GM23338 (cell line): ENCODE results near the gene GLUL. TPM values are rescaled to one million over a fixed set of nuclear protein-coding genes. Genes with fewer than 3 reads are reported as not detected.

Experiments used
- ATAC-seq: fragments of 200-7000 bp; cut with Tn5 transposase; 3 replicates; pipeline ENCODE4 v1.9.1; 2020
- DNase-seq: peaks from one replicate; pipeline ENCODE4 v3.0.0-alpha.2; 2015; ENCODE audit warnings: low spot score
- H2AFZ ChIP-seq: fragments of 200-600 bp; sonication (generic); 2 replicates; pipeline ENCODE4 v1.8.0; 2016; ENCODE audit warnings: antibody characterized with exemption, mild to moderate bottlenecking, moderate library complexity
- H3F3A ChIP-seq: fragments of 200-600 bp; sonication (generic); replicated peaks from 2 replicates; pipeline ENCODE4 v1.8.0; 2017; ENCODE audit warnings: antibody characterized with exemption, mixed run types, low read depth
- H3K27ac ChIP-seq: fragments of 200-600 bp; sonication (generic); 2 replicates; pipeline ENCODE4 v1.6.1; 2016; ENCODE audit warnings: low read depth
- H3K27me3 ChIP-seq: fragments of 200-600 bp; sonication (generic); 2 replicates; pipeline ENCODE4 v1.8.0; 2016; ENCODE audit warnings: mild to moderate bottlenecking, mixed run types, moderate library complexity; ENCODE audit not compliant: insufficient read depth
- H3K36me3 ChIP-seq: fragments of 200-600 bp; sonication (generic); 2 replicates; pipeline ENCODE4 v1.8.0; 2016; ENCODE audit warnings: mild to moderate bottlenecking; ENCODE audit not compliant: insufficient read depth
- H3K4me1 ChIP-seq: fragments of 200-600 bp; sonication (generic); 2 replicates; pipeline ENCODE4 v1.8.0; 2016; ENCODE audit warnings: mild to moderate bottlenecking, moderate library complexity; ENCODE audit not compliant: insufficient read depth
- H3K4me2 ChIP-seq: fragments of 200-600 bp; sonication (generic); 2 replicates; pipeline ENCODE4 v1.7.1; 2017; ENCODE audit warnings: mixed run types
- H3K4me3 ChIP-seq: fragments of 200-600 bp; sonication (generic); 2 replicates; pipeline ENCODE4 v1.6.1; 2016; ENCODE audit warnings: mixed run types
- H3K79me2 ChIP-seq: fragments of 200-600 bp; sonication (generic); replicated peaks from 2 replicates; pipeline ENCODE4 v1.8.0; 2017; ENCODE audit warnings: mild to moderate bottlenecking; ENCODE audit not compliant: insufficient read depth
- H3K9me2 ChIP-seq: fragments of 200-600 bp; sonication (generic); 2 replicates; pipeline ENCODE4 v1.8.0; 2017; ENCODE audit not compliant: insufficient read depth
- H4K20me1 ChIP-seq: fragments of 200-600 bp; sonication (generic); replicated peaks from 2 replicates; pipeline ENCODE4 v1.8.0; 2017; ENCODE audit warnings: mild to moderate bottlenecking; ENCODE audit not compliant: insufficient read depth
- H3K27ac Mint-ChIP-seq: 2 replicates; pipeline ENCODE4 v1.8.0; 2020; ENCODE audit warnings: inconsistent platforms, mild to moderate bottlenecking, moderate library complexity, mixed read lengths
- H3K27me3 Mint-ChIP-seq: 3 replicates; pipeline ENCODE4 v1.8.0; 2022; ENCODE audit warnings: low read depth, mild to moderate bottlenecking, moderate library complexity, mixed read lengths, inconsistent platforms; ENCODE audit not compliant: insufficient read depth, poor library complexity
- H3K36me3 Mint-ChIP-seq: 3 replicates; pipeline ENCODE4 v1.8.0; 2021; ENCODE audit warnings: low read depth, mild to moderate bottlenecking, inconsistent platforms, moderate library complexity, mixed read lengths
- H3K4me1 Mint-ChIP-seq: 3 replicates; pipeline ENCODE4 v1.8.0; 2020; ENCODE audit warnings: mild to moderate bottlenecking, inconsistent platforms, mixed read lengths
- H3K4me3 Mint-ChIP-seq: 3 replicates; pipeline ENCODE4 v1.8.0; 2021; ENCODE audit warnings: moderate library complexity, mild to moderate bottlenecking, inconsistent platforms, mixed read lengths
- H3K9me3 Mint-ChIP-seq: 3 replicates; pipeline ENCODE4 v1.8.0; 2020; ENCODE audit warnings: moderate library complexity, mild to moderate bottlenecking, inconsistent platforms, mixed read lengths
- CREB1 ChIP-seq: fragments of 250-450 bp; sonication (Bioruptor Pico); IDR thresholded peaks from 2 replicates; pipeline ENCODE4 v1.5.0; 2020; ENCODE audit warnings: low read depth, mild to moderate bottlenecking, moderate library complexity
- ETS1 ChIP-seq: IDR thresholded peaks from 2 replicates; pipeline ENCODE4 v1.6.1; 2016; ENCODE audit warnings: antibody characterized with exemption
- EZH2 ChIP-seq: fragments of 200-600 bp; sonication (generic); IDR thresholded peaks from one replicate; pipeline ENCODE4 v1.8.0; 2017; ENCODE audit warnings: antibody characterized with exemption, mild to moderate bottlenecking, low read depth; ENCODE audit not compliant: unreplicated experiment
- EZH2phosphoT487 ChIP-seq: fragments of 200-600 bp; sonication (generic); IDR thresholded peaks from one replicate; pipeline ENCODE4 v1.8.1; 2018; ENCODE audit warnings: antibody characterized with exemption; ENCODE audit not compliant: unreplicated experiment
- JUNB ChIP-seq: IDR thresholded peaks from one replicate; pipeline ENCODE4 v1.6.1; 2016; ENCODE audit warnings: antibody characterized with exemption; ENCODE audit not compliant: unreplicated experiment
- NANOG ChIP-seq: IDR thresholded peaks from 2 replicates; pipeline ENCODE4 v1.6.1; 2016; ENCODE audit warnings: antibody characterized with exemption, borderline replicate concordance
- POLR2AphosphoS5 ChIP-seq: IDR thresholded peaks from 2 replicates; pipeline ENCODE4 v1.6.1; 2016; ENCODE audit warnings: antibody characterized with exemption, low read depth
- STAT1 ChIP-seq: IDR thresholded peaks from one replicate; pipeline ENCODE4 v1.6.1; 2016; ENCODE audit warnings: antibody characterized with exemption; ENCODE audit not compliant: unreplicated experiment
- ZNF114 ChIP-seq: fragments of 250-450 bp; sonication (Bioruptor Pico); IDR thresholded peaks from 2 replicates; pipeline ENCODE4 v1.5.0; 2020; ENCODE audit warnings: mild to moderate bottlenecking, moderate library complexity
- polyA plus RNA-seq: library from polyadenylated mRNA; unstranded; fragments of >200 nt; fragmentation: Nextera tagmentation; extraction: Ambion mirVana; gene quantifications from 2 replicates; pipeline ENCODE4 v1.2.1, GENCODE V29; 2016
- total RNA-seq: library from RNA; depleted of rRNA; stranded (reverse); fragments of >200 nt; shearing (Covaris generic); gene quantifications from 2 replicates; pipeline ENCODE4 v1.2.3, GENCODE V29; 2014
- TF ChIP-seq, protein P1 (sequence below): fragments of 250-450 bp; sonication (Bioruptor Pico); IDR thresholded peaks from 2 replicates; pipeline ENCODE4 v1.5.0; 2020; ENCODE audit warnings: mild to moderate bottlenecking, moderate library complexity
- TF ChIP-seq, protein P2 (sequence below), 2 experiments: fragments of 200-600 bp in 1 of 2; sonication (generic) in 1 of 2; conservative IDR thresholded peaks; 2 replicates each; pipeline versions ENCODE4 v1.5.1 to v1.6.1; 2016 to 2017; ENCODE audit warnings: antibody characterized with exemption in 2 of 2, low read depth in 2 of 2, mild to moderate bottlenecking in 2 of 2, moderate library complexity in 1 of 2

Gene GLUL
- total and polyA plus RNA-seq, 2 experiments from 2014 or later: 254 to 356 TPM

DNA sequence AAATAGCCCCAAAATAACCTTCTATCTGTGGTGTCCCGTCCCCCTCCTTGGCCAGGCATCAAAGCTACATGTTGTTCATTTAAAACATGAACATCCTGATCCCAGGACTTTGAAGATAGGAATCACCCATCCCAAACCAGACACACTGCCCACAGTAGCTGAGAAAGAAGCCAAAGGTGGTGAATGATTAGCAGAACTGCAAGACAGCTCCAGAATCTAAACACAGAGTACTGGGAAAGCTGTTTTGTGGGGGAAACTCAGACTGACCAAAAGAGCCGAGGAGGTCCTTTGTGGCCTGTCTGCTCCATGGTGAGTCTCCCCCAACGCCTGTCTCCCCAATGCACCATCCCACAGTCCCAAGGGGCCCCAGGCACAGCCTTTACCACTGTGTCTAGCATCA lies 16.1 kb upstream of the GLUL start:
- no peaks in the 10 kb centered on the region for H3K36me3 Mint-ChIP-seq
- H3K36me3 ChIP-seq: no peaks in the 10 kb centered on the region
- H3K27ac Mint-ChIP-seq: no peak overlapping the region
- no peak for ATAC-seq
- no peak overlapping the region for H3K4me3 Mint-ChIP-seq
- no peak for DNase-seq
- H3K9me3 Mint-ChIP-seq: no peaks in the 10 kb centered on the region
- peaks cover 6% of the 10 kb centered on the region; the same call in 2 of the 3 replicates for H3K4me1 Mint-ChIP-seq
- H4K20me1 ChIP-seq: no peaks in the 10 kb centered on the region
- H3K27ac ChIP-seq: no peak overlapping the region
- no peak overlapping the region for H2AFZ ChIP-seq
- no peaks in the 10 kb centered on the region for H3K9me2 ChIP-seq
- no peaks in the 10 kb centered on the region for H3K4me1 ChIP-seq
- H3K4me3 ChIP-seq: no peak overlapping the region
- TF ChIP-seq CREB1 (CRISPR knock-in tag) (no peak), POLR2AphosphoS5 (no peak), STAT1 (no peak), NANOG (no peak), EZH2phosphoT487 (no peak)
- TF ChIP-seq, protein P1, sequence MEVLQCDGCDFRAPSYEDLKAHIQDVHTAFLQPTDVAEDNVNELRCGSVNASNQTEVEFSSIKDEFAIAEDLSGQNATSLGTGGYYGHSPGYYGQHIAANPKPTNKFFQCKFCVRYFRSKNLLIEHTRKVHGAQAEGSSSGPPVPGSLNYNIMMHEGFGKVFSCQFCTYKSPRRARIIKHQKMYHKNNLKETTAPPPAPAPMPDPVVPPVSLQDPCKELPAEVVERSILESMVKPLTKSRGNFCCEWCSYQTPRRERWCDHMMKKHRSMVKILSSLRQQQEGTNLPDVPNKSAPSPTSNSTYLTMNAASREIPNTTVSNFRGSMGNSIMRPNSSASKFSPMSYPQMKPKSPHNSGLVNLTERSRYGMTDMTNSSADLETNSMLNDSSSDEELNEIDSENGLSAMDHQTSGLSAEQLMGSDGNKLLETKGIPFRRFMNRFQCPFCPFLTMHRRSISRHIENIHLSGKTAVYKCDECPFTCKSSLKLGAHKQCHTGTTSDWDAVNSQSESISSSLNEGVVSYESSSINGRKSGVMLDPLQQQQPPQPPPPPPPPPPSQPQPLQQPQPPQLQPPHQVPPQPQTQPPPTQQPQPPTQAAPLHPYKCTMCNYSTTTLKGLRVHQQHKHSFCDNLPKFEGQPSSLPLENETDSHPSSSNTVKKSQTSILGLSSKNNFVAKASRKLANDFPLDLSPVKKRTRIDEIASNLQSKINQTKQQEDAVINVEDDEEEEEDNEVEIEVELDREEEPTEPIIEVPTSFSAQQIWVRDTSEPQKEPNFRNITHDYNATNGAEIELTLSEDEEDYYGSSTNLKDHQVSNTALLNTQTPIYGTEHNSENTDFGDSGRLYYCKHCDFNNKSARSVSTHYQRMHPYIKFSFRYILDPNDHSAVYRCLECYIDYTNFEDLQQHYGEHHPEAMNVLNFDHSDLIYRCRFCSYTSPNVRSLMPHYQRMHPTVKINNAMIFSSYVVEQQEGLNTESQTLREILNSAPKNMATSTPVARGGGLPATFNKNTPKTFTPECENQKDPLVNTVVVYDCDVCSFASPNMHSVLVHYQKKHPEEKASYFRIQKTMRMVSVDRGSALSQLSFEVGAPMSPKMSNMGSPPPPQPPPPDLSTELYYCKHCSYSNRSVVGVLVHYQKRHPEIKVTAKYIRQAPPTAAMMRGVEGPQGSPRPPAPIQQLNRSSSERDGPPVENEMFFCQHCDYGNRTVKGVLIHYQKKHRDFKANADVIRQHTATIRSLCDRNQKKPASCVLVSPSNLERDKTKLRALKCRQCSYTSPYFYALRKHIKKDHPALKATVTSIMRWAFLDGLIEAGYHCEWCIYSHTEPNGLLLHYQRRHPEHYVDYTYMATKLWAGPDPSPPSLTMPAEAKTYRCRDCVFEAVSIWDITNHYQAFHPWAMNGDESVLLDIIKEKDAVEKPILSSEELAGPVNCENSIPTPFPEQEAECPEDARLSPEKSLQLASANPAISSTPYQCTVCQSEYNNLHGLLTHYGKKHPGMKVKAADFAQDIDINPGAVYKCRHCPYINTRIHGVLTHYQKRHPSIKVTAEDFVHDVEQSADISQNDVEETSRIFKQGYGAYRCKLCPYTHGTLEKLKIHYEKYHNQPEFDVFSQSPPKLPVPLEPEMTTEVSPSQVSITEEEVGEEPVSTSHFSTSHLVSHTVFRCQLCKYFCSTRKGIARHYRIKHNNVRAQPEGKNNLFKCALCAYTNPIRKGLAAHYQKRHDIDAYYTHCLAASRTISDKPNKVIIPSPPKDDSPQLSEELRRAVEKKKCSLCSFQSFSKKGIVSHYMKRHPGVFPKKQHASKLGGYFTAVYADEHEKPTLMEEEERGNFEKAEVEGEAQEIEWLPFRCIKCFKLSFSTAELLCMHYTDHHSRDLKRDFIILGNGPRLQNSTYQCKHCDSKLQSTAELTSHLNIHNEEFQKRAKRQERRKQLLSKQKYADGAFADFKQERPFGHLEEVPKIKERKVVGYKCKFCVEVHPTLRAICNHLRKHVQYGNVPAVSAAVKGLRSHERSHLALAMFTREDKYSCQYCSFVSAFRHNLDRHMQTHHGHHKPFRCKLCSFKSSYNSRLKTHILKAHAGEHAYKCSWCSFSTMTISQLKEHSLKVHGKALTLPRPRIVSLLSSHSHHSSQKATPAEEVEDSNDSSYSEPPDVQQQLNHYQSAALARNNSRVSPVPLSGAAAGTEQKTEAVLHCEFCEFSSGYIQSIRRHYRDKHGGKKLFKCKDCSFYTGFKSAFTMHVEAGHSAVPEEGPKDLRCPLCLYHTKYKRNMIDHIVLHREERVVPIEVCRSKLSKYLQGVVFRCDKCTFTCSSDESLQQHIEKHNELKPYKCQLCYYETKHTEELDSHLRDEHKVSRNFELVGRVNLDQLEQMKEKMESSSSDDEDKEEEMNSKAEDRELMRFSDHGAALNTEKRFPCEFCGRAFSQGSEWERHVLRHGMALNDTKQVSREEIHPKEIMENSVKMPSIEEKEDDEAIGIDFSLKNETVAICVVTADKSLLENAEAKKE (CRISPR knock-in tag): no peak
- H3K4me2 ChIP-seq: no peak overlapping the region
- H3K27me3 Mint-ChIP-seq: no peaks in the 10 kb centered on the region
- no peaks in the 10 kb centered on the region for H3K27me3 ChIP-seq
- no peaks in the 10 kb centered on the region for H3K79me2 ChIP-seq
- H3F3A ChIP-seq: no peaks in the 10 kb centered on the region

DNA sequence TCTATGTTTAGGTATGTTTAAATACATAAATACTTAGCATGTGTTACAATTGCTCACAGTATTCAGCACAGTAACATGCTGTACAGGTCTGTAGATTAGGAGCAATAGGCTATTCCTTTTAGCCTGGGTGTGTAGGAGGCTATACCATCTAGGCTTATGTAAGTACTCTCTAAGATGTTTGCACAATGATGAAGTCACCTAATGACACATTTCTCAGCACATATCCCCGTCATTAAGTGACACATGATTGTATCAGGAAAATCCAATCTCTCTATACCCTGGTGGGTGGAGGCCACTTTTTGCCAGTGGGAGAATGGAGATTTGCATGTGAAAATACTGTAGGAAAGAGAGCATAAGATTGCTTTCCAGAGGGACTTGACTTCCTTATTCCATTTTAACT lies 14.4 kb upstream of the GLUL start:
- no peak overlapping the region for H3K4me3 Mint-ChIP-seq
- H3K27me3 ChIP-seq: no peaks in the 10 kb centered on the region
- no peaks in the 10 kb centered on the region for H3K36me3 Mint-ChIP-seq
- no peaks in the 10 kb centered on the region for H3K9me3 Mint-ChIP-seq
- H2AFZ ChIP-seq: no peak overlapping the region
- H4K20me1 ChIP-seq: no peaks in the 10 kb centered on the region
- no peaks in the 10 kb centered on the region for H3K79me2 ChIP-seq
- H3K27me3 Mint-ChIP-seq: no peaks in the 10 kb centered on the region
- ATAC-seq (no peak), DNase-seq (no peak)
- no peaks in the 10 kb centered on the region for H3F3A ChIP-seq
- no peaks in the 10 kb centered on the region for H3K36me3 ChIP-seq
- no peak overlapping the region for H3K4me3 ChIP-seq
- peaks cover 6% of the 10 kb centered on the region; the same call in 2 of the 3 replicates for H3K4me1 Mint-ChIP-seq
- no peaks in the 10 kb centered on the region for H3K9me2 ChIP-seq
- H3K27ac ChIP-seq: no peak overlapping the region
- H3K27ac Mint-ChIP-seq: no peak overlapping the region
- no peak overlapping the region for H3K4me2 ChIP-seq
- no peaks in the 10 kb centered on the region for H3K4me1 ChIP-seq
- TF ChIP-seq ZNF114 (CRISPR knock-in tag) (no peak), POLR2AphosphoS5 (no peak), EZH2phosphoT487 (no peak), JUNB (no peak), EZH2 (no peak), STAT1 (no peak), CREB1 (CRISPR knock-in tag) (no peak), ETS1 (no peak)
- TF ChIP-seq, protein P2, sequence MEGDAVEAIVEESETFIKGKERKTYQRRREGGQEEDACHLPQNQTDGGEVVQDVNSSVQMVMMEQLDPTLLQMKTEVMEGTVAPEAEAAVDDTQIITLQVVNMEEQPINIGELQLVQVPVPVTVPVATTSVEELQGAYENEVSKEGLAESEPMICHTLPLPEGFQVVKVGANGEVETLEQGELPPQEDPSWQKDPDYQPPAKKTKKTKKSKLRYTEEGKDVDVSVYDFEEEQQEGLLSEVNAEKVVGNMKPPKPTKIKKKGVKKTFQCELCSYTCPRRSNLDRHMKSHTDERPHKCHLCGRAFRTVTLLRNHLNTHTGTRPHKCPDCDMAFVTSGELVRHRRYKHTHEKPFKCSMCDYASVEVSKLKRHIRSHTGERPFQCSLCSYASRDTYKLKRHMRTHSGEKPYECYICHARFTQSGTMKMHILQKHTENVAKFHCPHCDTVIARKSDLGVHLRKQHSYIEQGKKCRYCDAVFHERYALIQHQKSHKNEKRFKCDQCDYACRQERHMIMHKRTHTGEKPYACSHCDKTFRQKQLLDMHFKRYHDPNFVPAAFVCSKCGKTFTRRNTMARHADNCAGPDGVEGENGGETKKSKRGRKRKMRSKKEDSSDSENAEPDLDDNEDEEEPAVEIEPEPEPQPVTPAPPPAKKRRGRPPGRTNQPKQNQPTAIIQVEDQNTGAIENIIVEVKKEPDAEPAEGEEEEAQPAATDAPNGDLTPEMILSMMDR (conservative IDR thresholded peaks at IDR 0.05; ENCODE audit: low read depth in 2 of 2): no peak
